Heart right ventricle (tissue), 16 donors: ENCODE measurements around the gene MTMR3. TPM values are rescaled to one million over a fixed set of nuclear protein-coding genes. Genes with fewer than 3 reads are reported as not detected.

Experiments
- ATAC-seq, 8 donors: fragments of 200-7000 bp; cut with Tn5 transposase; one replicate each; pipeline ENCODE4 v1.9.1; 2020; ENCODE audit warnings: mild to moderate bottlenecking in 8 of 8, moderate library complexity in 8 of 8, moderate number of reproducible peaks in 1 of 8
- DNase-seq, 2 donors: peaks; one replicate each; pipeline ENCODE4 v3.0.0-alpha.2; 2020
- H3K27ac ChIP-seq, 10 donors: fragments of 200-600 bp; sonication (generic) in 2 of 10; one replicate each; pipeline versions ENCODE4 v1.5.0 to v1.8.0; 2020 to 2022; ENCODE audit warnings: mild to moderate bottlenecking in 3 of 10
- H3K27me3 ChIP-seq, 7 donors: fragments of 200-600 bp; one replicate each; pipeline ENCODE4 v1.8.0; 2021 to 2022; ENCODE audit warnings: mild to moderate bottlenecking in 2 of 7
- H3K36me3 ChIP-seq, 9 donors: fragments of 200-600 bp; sonication (generic) in 1 of 9; one replicate each; pipeline versions ENCODE4 v1.5.0 to v1.8.0; 2020 to 2022; ENCODE audit warnings: mild to moderate bottlenecking in 2 of 9
- H3K4me1 ChIP-seq, 9 donors: fragments of 200-600 bp; sonication (generic) in 1 of 9; one replicate each; pipeline versions ENCODE4 v1.5.0 to v1.8.0; 2020 to 2022; ENCODE audit warnings: mild to moderate bottlenecking in 4 of 9
- H3K4me3 ChIP-seq, 10 donors: fragments of 200-600 bp; sonication (generic) in 2 of 10; one replicate each; pipeline versions ENCODE4 v1.5.0 to v1.8.0; 2020 to 2022; ENCODE audit warnings: mild to moderate bottlenecking in 7 of 10, moderate library complexity in 2 of 10
- H3K9me3 ChIP-seq, 11 donors: fragments of 200-600 bp in 10 of 11; sonication (generic) in 2 of 11; one replicate each; pipeline versions ENCODE4 v1.5.0 to v1.8.0; 2013 to 2022; ENCODE audit warnings: mild to moderate bottlenecking in 2 of 11, control low read depth in 1 of 11, moderate library complexity in 1 of 11
- WGBS, 2 donors: extraction: QIAGEN DNeasy Blood & Tissue Kit; methylation state at CpG; one replicate each; pipeline ENCODE4 v1.1.7; 2013; ENCODE audit warnings: inconsistent platforms in 1 of 2; 5-methylcytosine and 5-hydroxymethylcytosine counted together
- intact Hi-C, 10 donors: fragments of 100-400 bp; cut with DNase I; formaldehyde crosslinking; loops; one replicate each; pipeline versions ENCODE4 v1.11.1 to v1.14.2; 2022
- polyA plus RNA-seq, 2 donors: library from polyadenylated mRNA; stranded (reverse); fragments of 200-250 nt; gene quantifications; one replicate each; pipeline ENCODE4 v1.2.3, GENCODE V29; 2013
- total RNA-seq, 10 donors: library from RNA; stranded (reverse); fragmentation: NEBNext Ultra II Directional in 3 of 10; extraction: Animal tissue kit (Norgen Biotek cat#: 25700) in 3 of 10; gene quantifications; one replicate each; pipeline versions ENCODE4 v1.2.1 to v1.2.4, GENCODE V29; 2021 to 2023
- TF ChIP-seq, protein P1 (sequence below), 9 donors: fragments of 200-600 bp; sonication (generic) in 2 of 9; IDR thresholded peaks; one replicate each; pipeline versions ENCODE4 v1.5.0 to v1.8.0; 2021 to 2022; ENCODE audit warnings: antibody characterized with exemption in 9 of 9, mild to moderate bottlenecking in 5 of 9, moderate library complexity in 1 of 9
- donor health status: Arrhythmogenic right ventricular cardiomyopathy.
- donor health status: ischemic (EF 13 %, LVEDD 7.1; RV severe dilation, severe dysfunction).
- donor health status: healthy with polysubstance abuse.
- donor health status: DM: no; HTN: yes; CAD: no.
- donor health status: DM: no; HTN: no; CAD: no.
- donor health status: ischemic (EF 25% LVEDD 6.9; RV normal size, moderate dysfunction).
- donor health status: ischemic (EF 25% LVEDD 5.7; RV mildly dilated, moderate dysfunction).
- donor health status: healthy.
- donor health status: DM: yes; HTN: yes; CAD: no.
- donor health status: Ischemic cardiomyopathy.
- donor health status: ischemic (EF 35%, LVEDD 5.7; RV mildly dilated, moderate dysfunction).
- donor health status: nonischemic (EF 11% LVEDD 7.7; RV severe dilation, severe dysfunction).
- donor health status: DM: yes; HTN: yes; CAD: no.
- donor health status: PGD.
- donor health status: ischemic (EF 29% LVEDD 5.4; RV normal size, mild dysfunction).
- donor health status: nonischemic (EF 23%, LVEDD 6.1; RV moderate dilation, normal function).

MTMR3 gene
- total and polyA plus RNA-seq, 12 donors: 9.8 to 42.9 (median 34.6) TPM

DNA sequence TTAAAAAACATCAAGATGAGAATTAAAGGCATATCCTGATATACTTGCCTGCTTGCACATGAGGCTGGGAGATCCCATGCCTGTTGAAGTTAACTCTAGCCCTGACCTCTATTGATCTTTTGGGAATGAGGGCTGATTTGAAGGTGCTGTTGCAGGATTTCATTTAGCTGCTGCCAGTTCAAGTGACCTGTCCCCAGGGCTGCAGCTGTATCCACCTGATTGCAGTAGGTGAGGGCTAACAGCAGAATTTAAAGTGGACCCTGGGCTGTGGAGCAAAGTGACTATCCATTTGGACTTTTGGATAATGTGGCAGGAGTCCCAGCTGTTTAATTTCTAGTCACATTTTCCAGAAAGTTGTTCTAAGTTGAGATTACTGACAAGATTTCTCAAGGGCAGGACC lies 146.5 kb downstream of the MTMR3 start:
- Histone ChIP-seq H3K36me3 (peaks cover 0 to 68% (median 17%) of the 10 kb centered on the region in 9 donors), H3K9me3 (no peaks in the 10 kb centered on the region), H3K27me3 (no peaks in the 10 kb centered on the region), H3K27ac (no peak overlapping the region), H3K4me1 (peaks cover 3 to 30% (median 14%) of the 10 kb centered on the region in 9 donors), H3K4me3 (no peak overlapping the region)
- ATAC-seq (no peak), DNase-seq (no peak)
- TF ChIP-seq, protein P1, sequence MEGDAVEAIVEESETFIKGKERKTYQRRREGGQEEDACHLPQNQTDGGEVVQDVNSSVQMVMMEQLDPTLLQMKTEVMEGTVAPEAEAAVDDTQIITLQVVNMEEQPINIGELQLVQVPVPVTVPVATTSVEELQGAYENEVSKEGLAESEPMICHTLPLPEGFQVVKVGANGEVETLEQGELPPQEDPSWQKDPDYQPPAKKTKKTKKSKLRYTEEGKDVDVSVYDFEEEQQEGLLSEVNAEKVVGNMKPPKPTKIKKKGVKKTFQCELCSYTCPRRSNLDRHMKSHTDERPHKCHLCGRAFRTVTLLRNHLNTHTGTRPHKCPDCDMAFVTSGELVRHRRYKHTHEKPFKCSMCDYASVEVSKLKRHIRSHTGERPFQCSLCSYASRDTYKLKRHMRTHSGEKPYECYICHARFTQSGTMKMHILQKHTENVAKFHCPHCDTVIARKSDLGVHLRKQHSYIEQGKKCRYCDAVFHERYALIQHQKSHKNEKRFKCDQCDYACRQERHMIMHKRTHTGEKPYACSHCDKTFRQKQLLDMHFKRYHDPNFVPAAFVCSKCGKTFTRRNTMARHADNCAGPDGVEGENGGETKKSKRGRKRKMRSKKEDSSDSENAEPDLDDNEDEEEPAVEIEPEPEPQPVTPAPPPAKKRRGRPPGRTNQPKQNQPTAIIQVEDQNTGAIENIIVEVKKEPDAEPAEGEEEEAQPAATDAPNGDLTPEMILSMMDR (IDR thresholded peaks at IDR 0.05): no peak
- intact Hi-C loops: no loop called here

- no peak overlapping the region for H3K4me3 ChIP-seq
- no peaks in the 10 kb centered on the region for H3K9me3 ChIP-seq
- no peak for DNase-seq
- H3K27ac ChIP-seq: no peak overlapping the region
- H3K36me3 ChIP-seq: peaks cover 0 to 60% (median 15%) of the 10 kb centered on the region in 9 donors
- ATAC-seq: no peak
- intact Hi-C loops: no loop called here
- no peaks in the 10 kb centered on the region for H3K27me3 ChIP-seq
- TF ChIP-seq, protein P1 (IDR thresholded peaks at IDR 0.05): no peak
- WGBS, 2 donors: 91 to 93% methylated on average over 5 of the region's 5 CpGs
- H3K4me1 ChIP-seq: peaks cover 3 to 25% (median 14%) of the 10 kb centered on the region in 9 donors
These were observed 147.4 kb downstream of the MTMR3 start for GRCh38 chr22:30030329-30030728.

DNA sequence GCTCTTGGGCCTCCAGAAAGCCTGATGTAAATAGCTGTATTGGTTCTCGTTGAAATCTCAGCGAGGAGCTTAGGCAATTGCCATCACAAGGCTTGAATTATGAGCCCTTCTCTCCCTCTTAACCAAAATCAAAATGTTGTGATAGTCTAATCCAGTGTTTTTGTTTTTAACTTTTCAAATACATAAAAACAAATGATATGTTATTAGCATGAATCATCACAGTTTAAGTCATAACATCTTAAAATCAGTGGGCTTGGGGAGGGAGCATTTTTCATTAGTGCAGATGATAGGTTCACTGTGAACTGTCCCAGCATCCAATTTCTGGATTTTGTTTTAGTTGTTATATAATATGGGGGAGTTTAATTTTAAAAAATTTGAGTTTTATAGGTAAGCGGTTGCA lies 148.4 kb downstream of the MTMR3 start:
- DNase-seq (no peak), ATAC-seq (no peak)
- peaks cover 0 to 50% (median 6%) of the 10 kb centered on the region in 9 donors for H3K36me3 ChIP-seq
- H3K27me3 ChIP-seq: no peaks in the 10 kb centered on the region
- no peak overlapping the region for H3K4me3 ChIP-seq
- no peaks in the 10 kb centered on the region for H3K9me3 ChIP-seq
- no peak overlapping the region for H3K27ac ChIP-seq
- peaks cover 3 to 22% (median 14%) of the 10 kb centered on the region in 9 donors for H3K4me1 ChIP-seq
- 96 to 97% methylated on average over 3 of the region's 3 CpGs for WGBS, 2 donors
- intact Hi-C loops: no loop called here
- TF ChIP-seq, protein P1 (IDR thresholded peaks at IDR 0.05): no peak

- H3K9me3 ChIP-seq: no peaks in the 10 kb centered on the region
- peaks cover 0 to 44% (median 4%) of the 10 kb centered on the region in 9 donors for H3K36me3 ChIP-seq
- DNase-seq (no peak), ATAC-seq (no peak)
- 89 to 92% methylated on average over 2 of the region's 2 CpGs for WGBS, 2 donors
- no peak overlapping the region for H3K27ac ChIP-seq
- intact Hi-C loops: no loop called here
- no peak overlapping the region for H3K4me3 ChIP-seq
- TF ChIP-seq, protein P1 (IDR thresholded peaks at IDR 0.05): no peak
- H3K27me3 ChIP-seq: no peaks in the 10 kb centered on the region
- peaks cover 3 to 20% (median 14%) of the 10 kb centered on the region in 9 donors for H3K4me1 ChIP-seq
These were observed 148.9 kb downstream of the MTMR3 start for GRCh38 chr22:30031764-30032455.
